ENCODE measurements around the gene GIN1.
"Not testable (repeated sequence)": the region's sequence is repeated elsewhere in the genome, so short reads cannot be mapped to it uniquely, and the experiment has no call there.

The GIN1 gene

GRCh38 chr5:103060424-103060954 lies 59.4 kb downstream of the GIN1 start:
- TF ChIP-seq GABPA (IDR thresholded peaks at IDR 0.05; ENCODE audit: low read depth) (no peak), CTCF (IDR thresholded peaks at IDR 0.05; ENCODE audit: insufficient read depth, low read length) (no peak), POLR2AphosphoS5 (IDR thresholded peaks at IDR 0.05; ENCODE audit: low read depth) (no peak)

GRCh38 chr5:103059525-103059924 lies 60.4 kb downstream of the GIN1 start:
- DNase-seq (ENCODE audit: low read depth in 1 of 2, low spot score in 1 of 2), result no peak
- H3K27ac ChIP-seq (replicated peaks), result no peak overlapping the region
- no peak overlapping the region for H3K4me3 ChIP-seq (replicated peaks; ENCODE audit: insufficient read depth, low read length)
- no peak for TF ChIP-seq GABPA (IDR thresholded peaks at IDR 0.05; ENCODE audit: low read depth)
- H3K27me3 ChIP-seq (ENCODE audit: insufficient read depth, poor library complexity, severe bottlenecking), result no peaks in the 10 kb centered on the region

More at GRCh38 chr5:103060424-103060954, 59.4 kb downstream of the GIN1 start:
- DNase-seq (ENCODE audit: low read depth in 1 of 2, low spot score in 1 of 2), result no peak
- no peak overlapping the region for H3K27ac ChIP-seq (replicated peaks)
- no peaks in the 10 kb centered on the region for H3K27me3 ChIP-seq (ENCODE audit: insufficient read depth, poor library complexity, severe bottlenecking)
- no peak overlapping the region for H3K4me3 ChIP-seq (replicated peaks; ENCODE audit: insufficient read depth, low read length)

- H3K27ac ChIP-seq (replicated peaks), result no peak overlapping the region
- no peaks in the 10 kb centered on the region for H3K27me3 ChIP-seq (ENCODE audit: insufficient read depth, poor library complexity, severe bottlenecking)
- DNase-seq (ENCODE audit: low read depth in 1 of 2, low spot score in 1 of 2), result no peak
- TF ChIP-seq REST (IDR thresholded peaks at IDR 0.05; ENCODE audit: insufficient replicate concordance, low read depth) (no peak), POLR2AphosphoS5 (IDR thresholded peaks at IDR 0.05; ENCODE audit: low read depth) (no peak), CTCF (IDR thresholded peaks at IDR 0.05; ENCODE audit: insufficient read depth, low read length) (no peak), GABPA (IDR thresholded peaks at IDR 0.05; ENCODE audit: low read depth) (no peak), SPI1 (IDR thresholded peaks at IDR 0.05; ENCODE audit: borderline replicate concordance, low read depth) (no peak)
- no peak overlapping the region for H3K4me3 ChIP-seq (replicated peaks; ENCODE audit: insufficient read depth, low read length)
These were observed 62.5 kb downstream of the GIN1 start for GRCh38 chr5:103057208-103058130.

- not testable (repeated sequence) for H3K4me3 ChIP-seq (replicated peaks; ENCODE audit: insufficient read depth, low read length); H3K27me3 ChIP-seq (ENCODE audit: insufficient read depth, poor library complexity, severe bottlenecking); DNase-seq (ENCODE audit: low read depth in 1 of 2, low spot score in 1 of 2); H3K27ac ChIP-seq (replicated peaks)
These were observed 73.2 kb downstream of the GIN1 start for GRCh38 chr5:103046706-103047105.

GRCh38 chr5:103041071-103041676 lies 78.8 kb downstream of the GIN1 start:
- DNase-seq (ENCODE audit: low read depth in 1 of 2, low spot score in 1 of 2), result no peak
- TF ChIP-seq REST (IDR thresholded peaks at IDR 0.05; ENCODE audit: insufficient replicate concordance, low read depth) (no peak), GABPA (IDR thresholded peaks at IDR 0.05; ENCODE audit: low read depth) (no peak), SPI1 (IDR thresholded peaks at IDR 0.05; ENCODE audit: borderline replicate concordance, low read depth) (no peak), POLR2AphosphoS5 (IDR thresholded peaks at IDR 0.05; ENCODE audit: low read depth) (no peak), CTCF (IDR thresholded peaks at IDR 0.05; ENCODE audit: insufficient read depth, low read length) (no peak)
- no peak overlapping the region for H3K4me3 ChIP-seq (replicated peaks; ENCODE audit: insufficient read depth, low read length)
- H3K27ac ChIP-seq (replicated peaks), result no peak overlapping the region
- no peaks in the 10 kb centered on the region for H3K27me3 ChIP-seq (ENCODE audit: insufficient read depth, poor library complexity, severe bottlenecking)

Data from HL-60 (cell line).